Measurements from ENCODE around the gene CAMK2A. TPM values are rescaled to one million over a fixed set of nuclear protein-coding genes. Genes with fewer than 3 reads are reported as not detected.

Gene CAMK2A
- polyA plus RNA-seq, 2 of the 4 experiments (the other 2 are of a cell fraction) = 0.09 to 0.93 TPM

- POLR2A ChIA-PET = no interaction called here
- H3K4me3 ChIP-seq = no peak overlapping the region
- WGBS (ENCODE audit: missing lambda C conversion rate) = 49% methylated on average over 10 of the region's 10 CpGs
- H3K4me2 ChIP-seq = peak overlapping the region; percentile 97
- DNase-seq (ENCODE audit: low read depth in 1 of 2, low spot score in 1 of 2) (peak; percentile 67), ATAC-seq (peak; percentile 49 to 60), FAIRE-seq (peak; percentile 49)
- H3K9me3 ChIP-seq = no peaks in the 10 kb centered on the region
- peaks cover 81% of the 10 kb centered on the region for H3K4me1 ChIP-seq
- TF ChIP-seq EP300 (IDR thresholded peaks at IDR 0.05) (peak in 1 of 2 experiments; percentile 10; a peak in 1 of 5 replicates), HDAC2 (IDR thresholded peaks at IDR 0.05) (no peak), ATOH8 (CRISPR knock-in tag; IDR thresholded peaks at IDR 0.05; ENCODE audit: low read depth) (peak; percentile 49; the same call in 1 of the 2 replicates), ELK1 (IDR thresholded peaks at IDR 0.05; ENCODE audit: low read depth, low read length) (no peak), SMC3 (IDR thresholded peaks at IDR 0.05) (no peak), CEBPB (IDR thresholded peaks at IDR 0.05) (peak in 1 of 2 experiments; percentile 65; a peak in 1 of 4 replicates), JUNB (IDR thresholded peaks at IDR 0.05) (peak; percentile 58), FOSL2 (IDR thresholded peaks at IDR 0.05) (peak; percentile 46; the same call in 1 of the 2 replicates), FOSL2 (CRISPR knock-in tag; IDR thresholded peaks at IDR 0.05) (peak; percentile 59), MAX (IDR thresholded peaks at IDR 0.05) (peak; percentile 61; the same call in 1 of the 2 replicates), PHF8 (IDR thresholded peaks at IDR 0.05; ENCODE audit: borderline replicate concordance, low read depth) (no peak), MAZ (IDR thresholded peaks at IDR 0.05; ENCODE audit: borderline replicate concordance, low read depth, low read length) (no peak)
- CTCF ChIA-PET = interaction anchor here (1.2 to 6.9 kb wide), 6 partner anchors 8 to 80 kb away, joined by 3 to 75 read pairs (median 4); no protein-coding TSS in a partner anchor
- H3K27ac ChIP-seq = peak overlapping the region; percentile 59 to 87
Measured at GRCh38 chr5:150298701-150299451, 9.3 kb upstream of the CAMK2A start.

- POLR2A ChIA-PET = no interaction called here
- WGBS (ENCODE audit: missing lambda C conversion rate) = 95% methylated on average over 26 of the region's 31 CpGs
- CTCF ChIA-PET = interaction anchor here (1.2 to 6.9 kb wide), 4 partner anchors 13 to 79 kb away, joined by 3 to 75 read pairs (median 10); no protein-coding TSS in a partner anchor
- ATAC-seq (no peak), FAIRE-seq (no peak), DNase-seq (ENCODE audit: low read depth in 1 of 2, low spot score in 1 of 2) (no peak)
- peak overlapping the region; percentile 59 to 87; a peak in 5 of 6 replicates for H3K27ac ChIP-seq
- H3K4me3 ChIP-seq = no peak overlapping the region
- peaks cover 73% of the 10 kb centered on the region for H3K4me1 ChIP-seq
- TF ChIP-seq BCL3 (IDR thresholded peaks at IDR 0.05) (no peak), ELK1 (IDR thresholded peaks at IDR 0.05; ENCODE audit: low read depth, low read length) (no peak), ZSCAN20 (CRISPR knock-in tag; IDR thresholded peaks at IDR 0.05) (no peak), MAZ (IDR thresholded peaks at IDR 0.05; ENCODE audit: borderline replicate concordance, low read depth, low read length) (no peak), POLR2A (IDR thresholded peaks at IDR 0.05; ENCODE audit: low read length) (no peak), RFX5 (IDR thresholded peaks at IDR 0.05) (no peak), POLR2AphosphoS2 (conservative IDR thresholded peaks at IDR 0.05; ENCODE audit: low read length) (no peak)
- H3K4me2 ChIP-seq = peak overlapping the region; percentile 97; the same call in 2 of the 3 replicates
- no peaks in the 10 kb centered on the region for H3K9me3 ChIP-seq
Measured at GRCh38 chr5:150297934-150298595, 8.5 kb upstream of the CAMK2A start.

Measured in A549 (cell line).